Caco-2 (cell line): Measurements from ENCODE around the gene PRLR. TPM values are rescaled to one million over a fixed set of nuclear protein-coding genes. Genes with fewer than 3 reads are reported as not detected.

Experiments
- BruUV-seq: library from RNA; stranded (reverse); fragments of 400-500 nt; replicated peaks from 2 replicates; lab custom pipeline; 2021; lab: Mats Ljungman, UMichigan
- CTCF ChIA-PET: fragments of 300-600 bp; sonication (Branson Sonifier 250); formaldehyde crosslinking; loops from one replicate; lab custom pipeline; 2022; ENCODE audit warnings: antibody characterized with exemption; lab: Charles Lee
- POLR2A ChIA-PET: fragments of 300-600 bp; sonication (Branson Sonifier 250); formaldehyde crosslinking; loops from one replicate; lab custom pipeline; 2022; ENCODE audit warnings: antibody characterized with exemption; lab: Charles Lee
- DNase-seq, 2 experiments: peaks; one replicate each; pipeline versions ENCODE4 v3.0.0 to v3.0.0-alpha.2; 2020 to 2022
- H3K27me3 ChIP-seq: replicated peaks from 2 replicates; pipeline ENCODE4 v1.6.0; 2011; ENCODE audit warnings: low read length; ENCODE audit not compliant: control insufficient read depth, insufficient read depth
- H3K36me3 ChIP-seq: 2 replicates; pipeline ENCODE4 v1.5.1; 2011; ENCODE audit warnings: low read length; ENCODE audit not compliant: control insufficient read depth, insufficient read depth
- H3K4me1 ChIP-seq: fragments of 250-450 bp; sonication (Bioruptor Pico); 2 replicates; pipeline ENCODE4 v1.5.1; 2020; ENCODE audit warnings: mild to moderate bottlenecking
- H3K4me3 ChIP-seq: 2 replicates; pipeline ENCODE4 v1.5.1; 2011; ENCODE audit warnings: low read depth, mild to moderate bottlenecking, control low read depth, low read length
- H3K9me3 ChIP-seq: fragments of 250-450 bp; sonication (Bioruptor Pico); 2 replicates; pipeline ENCODE4 v1.5.1; 2020; ENCODE audit warnings: mild to moderate bottlenecking, moderate library complexity
- H3K27ac Mint-ChIP-seq: one replicate; pipeline ENCODE4 v1.8.0; 2022; ENCODE audit warnings: mixed read lengths; ENCODE audit not compliant: unreplicated experiment
- H3K27me3 Mint-ChIP-seq: one replicate; pipeline ENCODE4 v1.8.0; 2022; ENCODE audit warnings: mixed read lengths; ENCODE audit not compliant: insufficient read depth, unreplicated experiment
- H3K36me3 Mint-ChIP-seq: one replicate; pipeline ENCODE4 v1.8.0; 2022; ENCODE audit warnings: mild to moderate bottlenecking, mixed read lengths; ENCODE audit not compliant: insufficient read depth, unreplicated experiment
- H3K4me1 Mint-ChIP-seq: one replicate; pipeline ENCODE4 v1.8.0; 2022; ENCODE audit warnings: low read depth, mixed read lengths; ENCODE audit not compliant: unreplicated experiment
- H3K4me3 Mint-ChIP-seq: one replicate; pipeline ENCODE4 v1.8.0; 2022; ENCODE audit warnings: mild to moderate bottlenecking, moderate library complexity, mixed read lengths; ENCODE audit not compliant: unreplicated experiment
- H3K9me3 Mint-ChIP-seq: one replicate; pipeline ENCODE4 v1.8.0; 2022; ENCODE audit warnings: mixed read lengths; ENCODE audit not compliant: unreplicated experiment
- intact Hi-C: fragments of 100-400 bp; cut with micrococcal nuclease; formaldehyde crosslinking; loops from one replicate; pipeline ENCODE4 v1.10.0; 2022; ENCODE audit not compliant: unreplicated experiment
- total RNA-seq: library from RNA; stranded (reverse); gene quantifications from 2 replicates; pipeline ENCODE4 v1.2.3, GENCODE V29; 2022
- TF ChIP-seq, protein P1 (sequence below), 2 experiments: fragments of 200-600 bp in 1 of 2; IDR thresholded peaks; 1 replicate in 1 of 2; 2 replicates in 1 of 2; pipeline versions ENCODE4 v1.5.1 to v1.8.0; 2011 to 2022; ENCODE audit warnings: antibody characterized with exemption in 1 of 2, control low read depth in 1 of 2, inconsistent platforms in 1 of 2, low read depth in 1 of 2, low read length in 1 of 2, mild to moderate bottlenecking in 1 of 2, moderate library complexity in 1 of 2; ENCODE audit not compliant: insufficient read depth in 1 of 2, severe bottlenecking in 1 of 2, unreplicated experiment in 1 of 2

The PRLR gene
- total RNA-seq, 1 experiment from 2014 or later = 2.3 TPM

DNA sequence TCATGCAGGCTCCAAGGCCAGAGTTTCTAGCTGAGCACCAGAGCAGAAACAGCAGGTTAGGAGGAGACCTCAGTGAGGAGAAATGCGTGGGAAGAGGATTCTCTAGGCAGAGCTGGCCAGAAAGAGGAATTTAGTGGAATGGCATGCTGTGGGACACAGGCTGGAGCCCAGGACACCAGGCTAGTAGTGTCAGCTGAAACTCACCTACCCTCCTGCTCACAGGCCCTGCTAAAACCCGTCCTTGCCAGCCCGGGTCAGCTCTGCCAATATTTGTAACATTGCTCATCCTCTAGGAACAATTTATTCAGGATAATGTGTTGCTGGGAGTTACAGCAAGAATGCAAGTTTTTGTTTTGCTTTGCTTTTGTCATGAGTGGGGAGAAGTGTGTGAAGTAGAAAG lies 142.3 kb downstream of the PRLR start:
- CTCF ChIA-PET = no interaction called here
- Mint-ChIP-seq H3K9me3 (no peaks in the 10 kb centered on the region), H3K27ac (no peak overlapping the region), H3K4me3 (no peak overlapping the region), H3K4me1 (no peaks in the 10 kb centered on the region), H3K36me3 (peaks cover 5% of the 10 kb centered on the region), H3K27me3 (peaks cover 2% of the 10 kb centered on the region)
- POLR2A ChIA-PET = no interaction called here
- intact Hi-C loops = loop anchor here (5.0 kb wide), 2 partner anchors 349 to 509 kb away; no protein-coding TSS in a partner anchor
- Histone ChIP-seq H3K4me1 (no peaks in the 10 kb centered on the region), H3K9me3 (no peaks in the 10 kb centered on the region), H3K36me3 (no peaks in the 10 kb centered on the region), H3K4me3 (no peak overlapping the region), H3K27me3 (0 out of 2 replicates have a peak, but pooled peaks cover 1% of the 10 kb centered on the region)
- no peak for DNase-seq
- TF ChIP-seq, protein P1, sequence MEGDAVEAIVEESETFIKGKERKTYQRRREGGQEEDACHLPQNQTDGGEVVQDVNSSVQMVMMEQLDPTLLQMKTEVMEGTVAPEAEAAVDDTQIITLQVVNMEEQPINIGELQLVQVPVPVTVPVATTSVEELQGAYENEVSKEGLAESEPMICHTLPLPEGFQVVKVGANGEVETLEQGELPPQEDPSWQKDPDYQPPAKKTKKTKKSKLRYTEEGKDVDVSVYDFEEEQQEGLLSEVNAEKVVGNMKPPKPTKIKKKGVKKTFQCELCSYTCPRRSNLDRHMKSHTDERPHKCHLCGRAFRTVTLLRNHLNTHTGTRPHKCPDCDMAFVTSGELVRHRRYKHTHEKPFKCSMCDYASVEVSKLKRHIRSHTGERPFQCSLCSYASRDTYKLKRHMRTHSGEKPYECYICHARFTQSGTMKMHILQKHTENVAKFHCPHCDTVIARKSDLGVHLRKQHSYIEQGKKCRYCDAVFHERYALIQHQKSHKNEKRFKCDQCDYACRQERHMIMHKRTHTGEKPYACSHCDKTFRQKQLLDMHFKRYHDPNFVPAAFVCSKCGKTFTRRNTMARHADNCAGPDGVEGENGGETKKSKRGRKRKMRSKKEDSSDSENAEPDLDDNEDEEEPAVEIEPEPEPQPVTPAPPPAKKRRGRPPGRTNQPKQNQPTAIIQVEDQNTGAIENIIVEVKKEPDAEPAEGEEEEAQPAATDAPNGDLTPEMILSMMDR (IDR thresholded peaks at IDR 0.05; ENCODE audit: insufficient read depth in 1 of 2, low read depth in 1 of 2, low read length in 1 of 2, severe bottlenecking in 1 of 2, unreplicated experiment in 1 of 2) = no peak
- BruUV-seq = no TSS peak

DNA sequence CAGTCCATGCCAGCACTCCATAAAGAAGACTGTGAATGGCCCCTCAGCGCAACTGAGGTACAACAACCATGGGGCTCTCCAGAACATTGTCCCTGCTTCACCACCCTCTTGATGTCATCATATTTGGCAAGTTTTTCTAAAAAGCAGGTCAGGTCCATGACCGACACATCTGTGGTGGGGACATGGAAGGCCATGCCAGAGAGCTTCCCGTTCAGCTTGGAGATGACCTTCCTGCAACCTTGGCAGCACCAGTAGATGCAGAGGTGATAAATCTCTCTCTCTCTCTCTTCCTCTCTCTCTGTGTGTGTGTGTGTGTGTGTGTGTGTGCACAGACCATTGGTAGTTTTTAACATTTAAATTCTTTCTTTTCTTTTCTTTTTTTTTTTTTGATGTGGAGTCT lies 147.1 kb downstream of the PRLR start:
- POLR2A ChIA-PET = no interaction called here
- Mint-ChIP-seq H3K36me3 (no peaks in the 10 kb centered on the region), H3K9me3 (no peaks in the 10 kb centered on the region), H3K4me3 (no peak overlapping the region), H3K27ac (no peak overlapping the region), H3K27me3 (no peaks in the 10 kb centered on the region), H3K4me1 (no peaks in the 10 kb centered on the region)
- DNase-seq = no peak
- no TSS peak for BruUV-seq
- Histone ChIP-seq H3K4me1 (no peaks in the 10 kb centered on the region), H3K9me3 (no peaks in the 10 kb centered on the region), H3K27me3 (0 out of 2 replicates have a peak, but pooled peaks cover 1% of the 10 kb centered on the region), H3K36me3 (no peaks in the 10 kb centered on the region), H3K4me3 (no peak overlapping the region)
- CTCF ChIA-PET = no interaction called here
- TF ChIP-seq, protein P1 (IDR thresholded peaks at IDR 0.05; ENCODE audit: insufficient read depth in 1 of 2, low read depth in 1 of 2, low read length in 1 of 2, severe bottlenecking in 1 of 2, unreplicated experiment in 1 of 2) = no peak
- intact Hi-C loops = no loop called here

DNA sequence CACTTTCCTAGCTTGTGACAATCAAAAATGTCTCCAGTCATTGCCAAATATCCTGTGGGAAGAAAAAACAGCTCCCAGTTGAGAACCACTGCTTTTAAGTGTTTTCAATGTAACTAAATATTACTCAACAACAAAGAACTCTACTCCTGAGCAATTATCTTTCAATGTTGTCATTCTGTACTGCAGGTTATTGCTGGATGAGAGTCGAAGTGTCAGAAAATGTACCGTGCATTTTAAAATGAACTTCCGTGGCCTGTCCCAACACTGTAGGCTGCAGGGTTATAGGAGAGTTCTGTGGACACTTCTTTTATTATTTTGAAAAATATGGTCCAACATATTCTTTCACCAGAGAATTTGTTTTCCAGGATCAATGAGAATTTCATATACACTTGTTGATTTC lies 147.8 kb downstream of the PRLR start:
- H3K9me3 Mint-ChIP-seq = peaks cover 6% of the 10 kb centered on the region
- H3K4me1 Mint-ChIP-seq = no peaks in the 10 kb centered on the region
- Histone ChIP-seq H3K27me3 (no peaks in the 10 kb centered on the region), H3K36me3 (no peaks in the 10 kb centered on the region), H3K4me3 (no peak overlapping the region), H3K9me3 (no peaks in the 10 kb centered on the region), H3K4me1 (no peaks in the 10 kb centered on the region)
- no peak overlapping the region for H3K27ac Mint-ChIP-seq
- no TSS peak for BruUV-seq
- intact Hi-C loops = no loop called here
- TF ChIP-seq, protein P1 (IDR thresholded peaks at IDR 0.05; ENCODE audit: insufficient read depth in 1 of 2, low read depth in 1 of 2, low read length in 1 of 2, severe bottlenecking in 1 of 2, unreplicated experiment in 1 of 2) = no peak
- H3K4me3 Mint-ChIP-seq = no peak overlapping the region
- H3K27me3 Mint-ChIP-seq = peaks cover 5% of the 10 kb centered on the region
- no peak for DNase-seq
- no peaks in the 10 kb centered on the region for H3K36me3 Mint-ChIP-seq
- ChIA-PET CTCF (no interaction called here), POLR2A (no interaction called here)
